ENCODE measurements around the gene PSME3. TPM values are rescaled to one million over a fixed set of nuclear protein-coding genes. Genes with fewer than 3 reads are reported as not detected.

Gene PSME3
- total RNA-seq, 1 donor from 2014 or later = 108 TPM

GRCh38 chr17:42868338-42868737 lies 35.1 kb downstream of the PSME3 start:
- Histone ChIP-seq H3K9ac (no peak overlapping the region), H3F3A (ENCODE audit: low read depth) (no peaks in the 10 kb centered on the region), H3K9me3 (ENCODE audit: low read depth) (peaks cover 4% of the 10 kb centered on the region), H3K36me3 (no peaks in the 10 kb centered on the region), H3K79me2 (ENCODE audit: low read depth) (no peaks in the 10 kb centered on the region), H2AFZ (replicated peaks) (no peak overlapping the region), H3K4me3 (no peak overlapping the region), H3K4me1 (no peaks in the 10 kb centered on the region), H3K27ac (no peak overlapping the region), H3K27me3 (no peaks in the 10 kb centered on the region), H3K4me2 (no peak overlapping the region), H4K20me1 (ENCODE audit: low read depth) (no peaks in the 10 kb centered on the region)
- peaks cover 5% of the 10 kb centered on the region for H3K27me3 Mint-ChIP-seq (ENCODE audit: insufficient read depth, low read depth)
- no peak for DNase-seq (ENCODE audit: low spot score)
- no peak for TF ChIP-seq EZH2 (IDR thresholded peaks at IDR 0.05)
- no peak for TF ChIP-seq CTCF (IDR thresholded peaks at IDR 0.05)
- no peak for TF ChIP-seq EZH2phosphoT487 (IDR thresholded peaks at IDR 0.05)
- no peaks in the 10 kb centered on the region for H3K36me3 Mint-ChIP-seq
- H3K27ac Mint-ChIP-seq = no peak overlapping the region
- peaks cover 24% of the 10 kb centered on the region for H3K9me3 Mint-ChIP-seq
- H3K4me3 Mint-ChIP-seq = no peak overlapping the region
- H3K4me1 Mint-ChIP-seq = peaks cover 7% of the 10 kb centered on the region

GRCh38 chr17:42871647-42872046 lies 38.5 kb downstream of the PSME3 start:
- Mint-ChIP-seq H3K4me1 (no peaks in the 10 kb centered on the region), H3K27ac (no peak overlapping the region), H3K4me3 (no peak overlapping the region), H3K27me3 (ENCODE audit: insufficient read depth, low read depth) (peaks cover 4% of the 10 kb centered on the region), H3K36me3 (no peaks in the 10 kb centered on the region), H3K9me3 (peaks cover 24% of the 10 kb centered on the region)
- no peaks in the 10 kb centered on the region for H3K36me3 ChIP-seq
- no peak for TF ChIP-seq CTCF (IDR thresholded peaks at IDR 0.05)
- TF ChIP-seq EZH2 (IDR thresholded peaks at IDR 0.05) = no peak
- TF ChIP-seq EZH2phosphoT487 (IDR thresholded peaks at IDR 0.05) = no peak
- peaks cover 2% of the 10 kb centered on the region for H3K27me3 ChIP-seq
- no peak overlapping the region for H2AFZ ChIP-seq (replicated peaks)
- no peak overlapping the region for H3K9ac ChIP-seq
- no peak overlapping the region for H3K4me3 ChIP-seq
- H3K9me3 ChIP-seq (ENCODE audit: low read depth) = peaks cover 4% of the 10 kb centered on the region
- H3K79me2 ChIP-seq (ENCODE audit: low read depth) = no peaks in the 10 kb centered on the region
- no peak overlapping the region for H3K27ac ChIP-seq
- H3K4me2 ChIP-seq = no peak overlapping the region
- no peaks in the 10 kb centered on the region for H3K4me1 ChIP-seq
- no peaks in the 10 kb centered on the region for H4K20me1 ChIP-seq (ENCODE audit: low read depth)
- DNase-seq (ENCODE audit: low spot score) = no peak
- no peaks in the 10 kb centered on the region for H3F3A ChIP-seq (ENCODE audit: low read depth)

DNA sequence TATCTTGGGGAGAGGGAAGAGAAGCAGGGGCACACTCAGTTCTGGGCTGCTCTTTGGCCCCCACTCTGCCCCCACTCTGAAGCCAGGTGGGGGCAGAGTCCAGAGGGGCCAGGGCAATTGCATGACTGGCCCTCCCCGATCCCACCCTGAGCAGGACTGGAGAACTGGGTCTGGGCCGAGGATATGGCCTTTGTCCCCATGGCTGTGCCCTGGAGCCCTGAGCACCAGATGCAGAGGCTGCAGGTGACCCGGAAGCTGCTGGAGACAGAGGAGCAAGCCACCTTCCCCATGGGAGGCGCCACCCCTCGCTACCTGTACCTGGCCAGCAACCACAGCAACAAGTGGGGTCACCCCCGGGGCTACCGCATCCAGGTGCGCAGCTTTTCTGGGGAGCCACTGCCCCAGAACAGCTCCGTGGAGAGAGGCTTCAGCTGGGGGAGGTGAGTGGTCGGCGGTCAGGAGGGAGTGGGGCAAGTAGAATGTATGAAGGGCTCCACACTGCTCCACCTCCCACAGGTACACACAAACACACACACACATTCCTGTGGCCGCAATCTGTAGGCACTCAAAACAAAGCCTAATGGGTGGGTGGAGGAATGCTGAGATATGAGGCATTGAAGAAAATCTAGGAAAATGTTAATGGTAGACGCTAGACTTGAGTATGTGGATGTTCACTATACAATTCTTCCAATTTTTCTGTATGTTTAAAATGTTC lies 39.2 kb downstream of the PSME3 start:
- Histone ChIP-seq H3K79me2 (ENCODE audit: low read depth) (no peaks in the 10 kb centered on the region), H4K20me1 (ENCODE audit: low read depth) (no peaks in the 10 kb centered on the region), H3K4me1 (no peaks in the 10 kb centered on the region), H3K9me3 (ENCODE audit: low read depth) (peaks cover 4% of the 10 kb centered on the region), H3K4me3 (no peak overlapping the region), H3K4me2 (no peak overlapping the region), H3K27ac (no peak overlapping the region), H3K9ac (no peak overlapping the region), H3F3A (ENCODE audit: low read depth) (no peaks in the 10 kb centered on the region), H2AFZ (replicated peaks) (no peak overlapping the region), H3K27me3 (peaks cover 9% of the 10 kb centered on the region), H3K36me3 (no peaks in the 10 kb centered on the region)
- H3K27me3 Mint-ChIP-seq (ENCODE audit: insufficient read depth, low read depth) = peaks cover 4% of the 10 kb centered on the region
- no peaks in the 10 kb centered on the region for H3K36me3 Mint-ChIP-seq
- H3K4me3 Mint-ChIP-seq = no peak overlapping the region
- no peak overlapping the region for H3K27ac Mint-ChIP-seq
- TF ChIP-seq EZH2phosphoT487 (IDR thresholded peaks at IDR 0.05) (no peak), CTCF (IDR thresholded peaks at IDR 0.05) (no peak), EZH2 (IDR thresholded peaks at IDR 0.05) (no peak)
- no peaks in the 10 kb centered on the region for H3K4me1 Mint-ChIP-seq
- peaks cover 24% of the 10 kb centered on the region for H3K9me3 Mint-ChIP-seq
- DNase-seq (ENCODE audit: low spot score) = no peak
